ENCODE data around the gene RXRA. TPM values are rescaled to one million over a fixed set of nuclear protein-coding genes. Genes with fewer than 3 reads are reported as not detected.

RXRA gene
- total and polyA plus RNA-seq, 10 of the 15 experiments (the other 5 are each of a cell fraction or from before 2014, with no cell fraction given): 0.89 to 36.8 (median 11.1) TPM

DNA sequence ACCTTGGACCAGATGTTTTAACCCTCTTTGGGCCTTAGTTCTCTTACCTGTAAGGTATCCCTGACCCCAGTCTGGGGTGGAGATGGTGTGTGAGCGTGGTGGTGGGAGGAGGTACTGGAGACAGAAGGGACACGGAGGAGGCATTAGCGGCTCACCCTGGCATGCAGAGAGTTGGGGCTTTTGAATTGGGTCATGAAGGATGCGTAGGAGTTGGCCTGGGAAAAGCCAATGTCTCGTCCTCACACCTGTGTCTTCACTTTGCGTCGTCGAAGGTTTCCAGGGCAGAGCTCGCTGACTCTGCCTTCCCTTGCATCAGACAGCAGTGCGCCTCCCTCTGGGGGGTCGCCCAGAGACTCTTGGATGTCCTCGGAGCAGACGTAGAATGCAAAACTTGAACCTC lies 11.2 kb downstream of the RXRA start:
- CTCF ChIA-PET: no interaction called here
- Histone ChIP-seq H3K9ac (ENCODE audit: control insufficient read depth, insufficient read depth, low read length) (no peak overlapping the region), H3K4me1 (ENCODE audit: control insufficient read depth, insufficient read depth, low read length) (no peaks in the 10 kb centered on the region), H3K79me2 (ENCODE audit: control insufficient read depth, insufficient read depth, low read length) (no peaks in the 10 kb centered on the region), H3K4me2 (ENCODE audit: control insufficient read depth, insufficient read depth) (no peak overlapping the region), H3K36me3 (ENCODE audit: control insufficient read depth in 2 of 2, insufficient read depth in 2 of 2, low read length in 1 of 2) (no peaks in the 10 kb centered on the region), H3K27ac (ENCODE audit: control insufficient read depth, insufficient read depth) (no peak overlapping the region), H3K9me3 (replicated peaks; ENCODE audit: control insufficient read depth, insufficient read depth, low read length) (no peaks in the 10 kb centered on the region), H3K27me3 (replicated peaks in 1 of 2; ENCODE audit: control insufficient read depth in 2 of 2, insufficient read depth in 2 of 2, low read length in 1 of 2) (no peaks in the 10 kb centered on the region; a peak in 1 of 4 replicates), H2AFZ (ENCODE audit: control insufficient read depth, low read depth, low read length) (no peak overlapping the region), H3K4me3 (no peak overlapping the region), H4K20me1 (ENCODE audit: control insufficient read depth, insufficient read depth) (no peaks in the 10 kb centered on the region)
- DNase-seq (ENCODE audit: low read depth, low spot score) (no peak), FAIRE-seq (no peak), ATAC-seq (no peak)
- TF ChIP-seq BHLHE40 (IDR thresholded peaks at IDR 0.05; ENCODE audit: borderline replicate concordance in 1 of 2, low read depth in 2 of 2, low read length in 1 of 2): no peak
- TF ChIP-seq EP300 (IDR thresholded peaks at IDR 0.05; ENCODE audit: borderline replicate concordance in 1 of 2, control insufficient read depth in 1 of 2, low read depth in 2 of 2, low read length in 2 of 2): no peak
- TF ChIP-seq, protein P1, sequence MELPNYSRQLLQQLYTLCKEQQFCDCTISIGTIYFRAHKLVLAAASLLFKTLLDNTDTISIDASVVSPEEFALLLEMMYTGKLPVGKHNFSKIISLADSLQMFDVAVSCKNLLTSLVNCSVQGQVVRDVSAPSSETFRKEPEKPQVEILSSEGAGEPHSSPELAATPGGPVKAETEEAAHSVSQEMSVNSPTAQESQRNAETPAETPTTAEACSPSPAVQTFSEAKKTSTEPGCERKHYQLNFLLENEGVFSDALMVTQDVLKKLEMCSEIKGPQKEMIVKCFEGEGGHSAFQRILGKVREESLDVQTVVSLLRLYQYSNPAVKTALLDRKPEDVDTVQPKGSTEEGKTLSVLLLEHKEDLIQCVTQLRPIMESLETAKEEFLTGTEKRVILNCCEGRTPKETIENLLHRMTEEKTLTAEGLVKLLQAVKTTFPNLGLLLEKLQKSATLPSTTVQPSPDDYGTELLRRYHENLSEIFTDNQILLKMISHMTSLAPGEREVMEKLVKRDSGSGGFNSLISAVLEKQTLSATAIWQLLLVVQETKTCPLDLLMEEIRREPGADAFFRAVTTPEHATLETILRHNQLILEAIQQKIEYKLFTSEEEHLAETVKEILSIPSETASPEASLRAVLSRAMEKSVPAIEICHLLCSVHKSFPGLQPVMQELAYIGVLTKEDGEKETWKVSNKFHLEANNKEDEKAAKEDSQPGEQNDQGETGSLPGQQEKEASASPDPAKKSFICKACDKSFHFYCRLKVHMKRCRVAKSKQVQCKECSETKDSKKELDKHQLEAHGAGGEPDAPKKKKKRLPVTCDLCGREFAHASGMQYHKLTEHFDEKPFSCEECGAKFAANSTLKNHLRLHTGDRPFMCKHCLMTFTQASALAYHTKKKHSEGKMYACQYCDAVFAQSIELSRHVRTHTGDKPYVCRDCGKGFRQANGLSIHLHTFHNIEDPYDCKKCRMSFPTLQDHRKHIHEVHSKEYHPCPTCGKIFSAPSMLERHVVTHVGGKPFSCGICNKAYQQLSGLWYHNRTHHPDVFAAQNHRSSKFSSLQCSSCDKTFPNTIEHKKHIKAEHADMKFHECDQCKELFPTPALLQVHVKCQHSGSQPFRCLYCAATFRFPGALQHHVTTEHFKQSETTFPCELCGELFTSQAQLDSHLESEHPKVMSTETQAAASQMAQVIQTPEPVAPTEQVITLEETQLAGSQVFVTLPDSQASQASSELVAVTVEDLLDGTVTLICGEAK (IDR thresholded peaks at IDR 0.05; ENCODE audit: borderline replicate concordance): no peak
- no peak for TF ChIP-seq POU2F2 (IDR thresholded peaks at IDR 0.05; ENCODE audit: borderline replicate concordance, low read depth, low read length)
- TF ChIP-seq CHD1 (IDR thresholded peaks at IDR 0.05; ENCODE audit: low read depth, low read length): no peak
- TF ChIP-seq, protein P2, sequence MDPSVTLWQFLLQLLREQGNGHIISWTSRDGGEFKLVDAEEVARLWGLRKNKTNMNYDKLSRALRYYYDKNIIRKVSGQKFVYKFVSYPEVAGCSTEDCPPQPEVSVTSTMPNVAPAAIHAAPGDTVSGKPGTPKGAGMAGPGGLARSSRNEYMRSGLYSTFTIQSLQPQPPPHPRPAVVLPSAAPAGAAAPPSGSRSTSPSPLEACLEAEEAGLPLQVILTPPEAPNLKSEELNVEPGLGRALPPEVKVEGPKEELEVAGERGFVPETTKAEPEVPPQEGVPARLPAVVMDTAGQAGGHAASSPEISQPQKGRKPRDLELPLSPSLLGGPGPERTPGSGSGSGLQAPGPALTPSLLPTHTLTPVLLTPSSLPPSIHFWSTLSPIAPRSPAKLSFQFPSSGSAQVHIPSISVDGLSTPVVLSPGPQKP (IDR thresholded peaks at IDR 0.05; ENCODE audit: low read depth, low read length): no peak
- no peak for TF ChIP-seq TCF3 (IDR thresholded peaks at IDR 0.05; ENCODE audit: borderline replicate concordance, insufficient read depth, low read depth, low read length)
- no peak for TF ChIP-seq PAX5 (IDR thresholded peaks at IDR 0.05; ENCODE audit: borderline replicate concordance, low read depth, low read length)
- TF ChIP-seq, protein P3, sequence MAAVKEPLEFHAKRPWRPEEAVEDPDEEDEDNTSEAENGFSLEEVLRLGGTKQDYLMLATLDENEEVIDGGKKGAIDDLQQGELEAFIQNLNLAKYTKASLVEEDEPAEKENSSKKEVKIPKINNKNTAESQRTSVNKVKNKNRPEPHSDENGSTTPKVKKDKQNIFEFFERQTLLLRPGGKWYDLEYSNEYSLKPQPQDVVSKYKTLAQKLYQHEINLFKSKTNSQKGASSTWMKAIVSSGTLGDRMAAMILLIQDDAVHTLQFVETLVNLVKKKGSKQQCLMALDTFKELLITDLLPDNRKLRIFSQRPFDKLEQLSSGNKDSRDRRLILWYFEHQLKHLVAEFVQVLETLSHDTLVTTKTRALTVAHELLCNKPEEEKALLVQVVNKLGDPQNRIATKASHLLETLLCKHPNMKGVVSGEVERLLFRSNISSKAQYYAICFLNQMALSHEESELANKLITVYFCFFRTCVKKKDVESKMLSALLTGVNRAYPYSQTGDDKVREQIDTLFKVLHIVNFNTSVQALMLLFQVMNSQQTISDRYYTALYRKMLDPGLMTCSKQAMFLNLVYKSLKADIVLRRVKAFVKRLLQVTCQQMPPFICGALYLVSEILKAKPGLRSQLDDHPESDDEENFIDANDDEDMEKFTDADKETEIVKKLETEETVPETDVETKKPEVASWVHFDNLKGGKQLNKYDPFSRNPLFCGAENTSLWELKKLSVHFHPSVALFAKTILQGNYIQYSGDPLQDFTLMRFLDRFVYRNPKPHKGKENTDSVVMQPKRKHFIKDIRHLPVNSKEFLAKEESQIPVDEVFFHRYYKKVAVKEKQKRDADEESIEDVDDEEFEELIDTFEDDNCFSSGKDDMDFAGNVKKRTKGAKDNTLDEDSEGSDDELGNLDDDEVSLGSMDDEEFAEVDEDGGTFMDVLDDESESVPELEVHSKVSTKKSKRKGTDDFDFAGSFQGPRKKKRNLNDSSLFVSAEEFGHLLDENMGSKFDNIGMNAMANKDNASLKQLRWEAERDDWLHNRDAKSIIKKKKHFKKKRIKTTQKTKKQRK (IDR thresholded peaks at IDR 0.05; ENCODE audit: low read depth, low read length): no peak
- in situ Hi-C loops (cut with MboI): no loop called here
- 47% methylated on average over 13 of the region's 13 CpGs for WGBS (ENCODE audit: insufficient coverage, insufficient replicate concordance, low lambda C conversion rate, missing lambda C conversion rate)
- BruUV-seq (replicated peaks): no TSS peak
- RAD21 ChIA-PET (ENCODE audit: unreplicated experiment): no interaction called here
- POLR2A ChIA-PET: no interaction called here
- intact Hi-C loops (cut with micrococcal nuclease; ENCODE audit: unreplicated experiment): no loop called here
- SMC1A ChIA-PET (ENCODE audit: uncharacterized antibody, unreplicated experiment): no interaction called here

Measured in GM12878 (cell line).